Smooth muscle cell (in vitro differentiated cells): ENCODE measurements around the gene LBHD1. TPM values are rescaled to one million over a fixed set of nuclear protein-coding genes. Genes with fewer than 3 reads are reported as not detected.
"Not testable (repeated sequence)": the region's sequence is repeated elsewhere in the genome, so short reads cannot be mapped to it uniquely, and the experiment has no call there.

Experiments
- DNase-seq: peaks from one replicate; lab custom pipeline; 2025; ENCODE audit not compliant: unreplicated experiment; lab: John Stamatoyannopoulos, UW
- H2AFZ ChIP-seq: fragments of 200-600 bp; sonication (generic); 2 replicates; pipeline ENCODE4 v1.6.0; 2016; ENCODE audit warnings: antibody characterized with exemption, low read depth, mild to moderate bottlenecking
- H3F3A ChIP-seq: fragments of 200-600 bp; sonication (generic); 2 replicates; pipeline ENCODE4 v1.6.0; 2017; ENCODE audit warnings: antibody characterized with exemption, low read depth
- H3K27ac ChIP-seq: fragments of 200-600 bp; sonication (generic); 2 replicates; pipeline ENCODE4 v1.5.1; 2016; ENCODE audit warnings: low read depth, mild to moderate bottlenecking
- H3K27me3 ChIP-seq: fragments of 200-600 bp; sonication (generic); 2 replicates; pipeline ENCODE4 v1.6.1; 2016; ENCODE audit warnings: low read depth, mild to moderate bottlenecking
- H3K36me3 ChIP-seq: fragments of 200-600 bp; sonication (generic); 2 replicates; pipeline ENCODE4 v1.5.1; 2016; ENCODE audit warnings: low read depth
- H3K4me1 ChIP-seq: fragments of 200-600 bp; sonication (generic); 2 replicates; pipeline ENCODE4 v1.5.1; 2016; ENCODE audit warnings: low read depth
- H3K4me2 ChIP-seq: fragments of 200-600 bp; sonication (generic); 2 replicates; pipeline ENCODE4 v1.6.0; 2016; ENCODE audit warnings: mild to moderate bottlenecking
- H3K4me3 ChIP-seq: fragments of 200-600 bp; sonication (generic); 2 replicates; pipeline ENCODE4 v1.5.1; 2016; ENCODE audit warnings: mild to moderate bottlenecking
- H3K79me2 ChIP-seq: fragments of 200-600 bp; sonication (generic); 2 replicates; pipeline ENCODE4 v1.6.0; 2016; ENCODE audit warnings: low read depth, mild to moderate bottlenecking
- H3K9ac ChIP-seq: fragments of 200-600 bp; sonication (generic); 2 replicates; pipeline ENCODE4 v1.6.0; 2016; ENCODE audit warnings: low read depth
- H3K9me3 ChIP-seq: fragments of 200-600 bp; sonication (generic); replicated peaks from 2 replicates; pipeline ENCODE4 v1.5.1; 2016; ENCODE audit warnings: low read depth
- H4K20me1 ChIP-seq: fragments of 200-600 bp; sonication (generic); 2 replicates; pipeline ENCODE4 v1.6.0; 2016; ENCODE audit warnings: low read depth
- WGBS: methylation state at CpG from one replicate; pipeline ENCODE4 v1.1.7; 2016; ENCODE audit warnings: low lambda C conversion rate; 5-methylcytosine and 5-hydroxymethylcytosine counted together
- polyA plus RNA-seq: library from polyadenylated mRNA; unstranded; fragments of >200 nt; fragmentation: Nextera tagmentation; extraction: Ambion mirVana; gene quantifications from 2 replicates; pipeline ENCODE4 v1.2.1, GENCODE V29; 2016
- total RNA-seq: library from RNA; depleted of rRNA; stranded (reverse); fragments of >200 nt; gene quantifications from 2 replicates; pipeline ENCODE4 v1.2.3, GENCODE V29; 2014
- TF ChIP-seq, protein P1 (sequence below): fragments of 200-600 bp; sonication (generic); IDR thresholded peaks from 2 replicates; pipeline ENCODE4 v1.5.1; 2017; ENCODE audit warnings: borderline replicate concordance, mild to moderate bottlenecking, antibody characterized with exemption; ENCODE audit not compliant: insufficient read depth, poor library complexity, severe bottlenecking

Gene LBHD1
- total and polyA plus RNA-seq, 2 experiments from 2014 or later: 3.9 to 5.6 TPM

GRCh38 chr11:62678433-62678769 lies 6.3 kb upstream of the LBHD1 start:
- H3K36me3 ChIP-seq: no peaks in the 10 kb centered on the region
- WGBS: 10% methylated on average over 13 of the region's 16 CpGs
- H3K9me3 ChIP-seq: no peaks in the 10 kb centered on the region
- no peaks in the 10 kb centered on the region for H4K20me1 ChIP-seq
- peak overlapping the region; percentile 95 for H3K9ac ChIP-seq
- no peak for DNase-seq
- peak overlapping the region; percentile 37 for H2AFZ ChIP-seq
- TF ChIP-seq, protein P1, sequence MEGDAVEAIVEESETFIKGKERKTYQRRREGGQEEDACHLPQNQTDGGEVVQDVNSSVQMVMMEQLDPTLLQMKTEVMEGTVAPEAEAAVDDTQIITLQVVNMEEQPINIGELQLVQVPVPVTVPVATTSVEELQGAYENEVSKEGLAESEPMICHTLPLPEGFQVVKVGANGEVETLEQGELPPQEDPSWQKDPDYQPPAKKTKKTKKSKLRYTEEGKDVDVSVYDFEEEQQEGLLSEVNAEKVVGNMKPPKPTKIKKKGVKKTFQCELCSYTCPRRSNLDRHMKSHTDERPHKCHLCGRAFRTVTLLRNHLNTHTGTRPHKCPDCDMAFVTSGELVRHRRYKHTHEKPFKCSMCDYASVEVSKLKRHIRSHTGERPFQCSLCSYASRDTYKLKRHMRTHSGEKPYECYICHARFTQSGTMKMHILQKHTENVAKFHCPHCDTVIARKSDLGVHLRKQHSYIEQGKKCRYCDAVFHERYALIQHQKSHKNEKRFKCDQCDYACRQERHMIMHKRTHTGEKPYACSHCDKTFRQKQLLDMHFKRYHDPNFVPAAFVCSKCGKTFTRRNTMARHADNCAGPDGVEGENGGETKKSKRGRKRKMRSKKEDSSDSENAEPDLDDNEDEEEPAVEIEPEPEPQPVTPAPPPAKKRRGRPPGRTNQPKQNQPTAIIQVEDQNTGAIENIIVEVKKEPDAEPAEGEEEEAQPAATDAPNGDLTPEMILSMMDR: no peak
- no peaks in the 10 kb centered on the region for H3K27me3 ChIP-seq
- H3K4me2 ChIP-seq: peak overlapping the region; percentile 91
- peak overlapping the region; percentile 72 for H3K27ac ChIP-seq
- peaks cover 7% of the 10 kb centered on the region for H3K4me1 ChIP-seq
- H3K4me3 ChIP-seq: peak overlapping the region; percentile 92
- peaks cover 27% of the 10 kb centered on the region for H3F3A ChIP-seq
- H3K79me2 ChIP-seq: peaks cover 24% of the 10 kb centered on the region

- no peaks in the 10 kb centered on the region for H3K36me3 ChIP-seq
- H3K4me3 ChIP-seq: peak overlapping the region; percentile 92
- H3K27me3 ChIP-seq: no peaks in the 10 kb centered on the region
- peaks cover 7% of the 10 kb centered on the region for H3K4me1 ChIP-seq
- WGBS: 93% methylated on average over 15 of the region's 15 CpGs
- H3F3A ChIP-seq: peaks cover 27% of the 10 kb centered on the region
- no peak for DNase-seq
- peaks cover 24% of the 10 kb centered on the region for H3K79me2 ChIP-seq
- H3K9ac ChIP-seq: peak overlapping the region; percentile 95
- no peaks in the 10 kb centered on the region for H3K9me3 ChIP-seq
- no peaks in the 10 kb centered on the region for H4K20me1 ChIP-seq
- H3K4me2 ChIP-seq: peak overlapping the region; percentile 91
- H2AFZ ChIP-seq: no peak overlapping the region
- H3K27ac ChIP-seq: peak overlapping the region; percentile 72
- TF ChIP-seq, protein P1: no peak
Observed at GRCh38 chr11:62677714-62678113, 5.6 kb upstream of the LBHD1 start.

DNA sequence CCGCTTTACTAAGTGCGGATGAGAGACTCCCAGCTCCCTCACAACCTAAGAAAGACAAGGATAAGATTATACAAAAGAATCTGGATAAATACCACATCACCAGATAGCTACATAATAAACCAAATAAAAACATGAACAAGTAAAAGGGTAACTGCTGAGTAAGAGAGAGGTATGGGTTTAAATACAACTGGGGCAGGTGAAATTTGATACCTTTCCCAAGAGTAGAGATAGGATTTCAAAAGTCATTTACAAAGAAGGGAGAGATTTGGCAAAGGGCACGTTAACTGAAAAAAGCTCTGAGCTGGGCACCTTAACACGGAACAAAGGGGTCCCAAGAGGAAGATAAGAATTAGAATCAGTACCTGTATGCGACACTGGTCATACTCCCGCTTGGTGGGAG lies 5.1 kb upstream of the LBHD1 start:
- no peaks in the 10 kb centered on the region for H4K20me1 ChIP-seq
- no peak for DNase-seq
- no peaks in the 10 kb centered on the region for H3K27me3 ChIP-seq
- H3F3A ChIP-seq: peaks cover 27% of the 10 kb centered on the region
- TF ChIP-seq, protein P1: no peak
- no peaks in the 10 kb centered on the region for H3K9me3 ChIP-seq
- H3K9ac ChIP-seq: peak overlapping the region; percentile 9
- peak overlapping the region; percentile 10 for H3K27ac ChIP-seq
- H3K36me3 ChIP-seq: no peaks in the 10 kb centered on the region
- H2AFZ ChIP-seq: no peak overlapping the region
- H3K4me3 ChIP-seq: no peak overlapping the region
- H3K4me2 ChIP-seq: no peak overlapping the region
- peaks cover 7% of the 10 kb centered on the region for H3K4me1 ChIP-seq
- WGBS: 94% methylated on average over 6 of the region's 6 CpGs
- H3K79me2 ChIP-seq: peaks cover 24% of the 10 kb centered on the region

GRCh38 chr11:62676698-62677097 lies 4.6 kb upstream of the LBHD1 start:
- Histone ChIP-seq H3K4me2 (no peak overlapping the region), H3K9me3 (no peaks in the 10 kb centered on the region), H3K9ac (no peak overlapping the region), H4K20me1 (no peaks in the 10 kb centered on the region), H3K36me3 (no peaks in the 10 kb centered on the region), H3F3A (peaks cover 27% of the 10 kb centered on the region), H3K4me1 (peaks cover 7% of the 10 kb centered on the region), H3K27me3 (no peaks in the 10 kb centered on the region), H3K4me3 (no peak overlapping the region), H3K79me2 (peaks cover 24% of the 10 kb centered on the region), H2AFZ (no peak overlapping the region), H3K27ac (no peak overlapping the region)
- whole genome bisulfite sequencing: 87% methylated on average over 6 of the region's 6 CpGs
- TF ChIP-seq, protein P1: no peak
- no peak for DNase-seq

DNA sequence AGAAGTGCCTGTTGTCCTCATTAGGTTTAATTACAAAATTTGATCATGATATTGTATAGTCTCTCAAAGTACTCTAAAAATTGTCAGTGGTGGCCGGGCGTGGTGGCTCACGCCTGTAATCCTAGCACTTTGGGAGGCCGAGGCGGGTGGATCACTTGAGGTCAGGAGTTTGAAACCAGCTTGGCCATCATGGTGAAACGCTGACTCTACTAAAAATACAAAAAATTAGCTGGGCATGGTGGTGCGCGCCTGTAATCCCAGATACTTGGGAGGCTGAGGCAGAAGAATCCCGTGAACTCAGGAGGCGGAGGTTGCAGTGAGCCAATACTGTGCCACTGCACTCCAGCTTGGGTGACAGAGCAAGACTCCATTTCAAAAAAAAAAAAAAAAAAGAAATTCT lies 3.3 kb upstream of the LBHD1 start:
- not testable (repeated sequence) for H3K4me2 ChIP-seq, DNase-seq, H3K27me3 ChIP-seq, H4K20me1 ChIP-seq, H3K4me3 ChIP-seq, H2AFZ ChIP-seq, H3K36me3 ChIP-seq, H3K27ac ChIP-seq, H3K9me3 ChIP-seq, H3K9ac ChIP-seq
- H3K79me2 ChIP-seq: peaks cover 24% of the 10 kb centered on the region
- WGBS: 93% methylated on average over 10 of the region's 10 CpGs
- H3F3A ChIP-seq: peaks cover 23% of the 10 kb centered on the region
- peaks cover 11% of the 10 kb centered on the region for H3K4me1 ChIP-seq
